Measurements from ENCODE around the gene VTI1B.
"Not testable (repeated sequence)": the region's sequence is repeated elsewhere in the genome, so short reads cannot be mapped to it uniquely, and the experiment has no call there.

Gene VTI1B

GRCh38 chr14:67717048-67717447, 42.6 kb upstream of the VTI1B start:
- DNase-seq, result no peak
- no peaks in the 10 kb centered on the region for H3K4me1 Mint-ChIP-seq
- H3K27ac Mint-ChIP-seq, result no peak overlapping the region

DNA sequence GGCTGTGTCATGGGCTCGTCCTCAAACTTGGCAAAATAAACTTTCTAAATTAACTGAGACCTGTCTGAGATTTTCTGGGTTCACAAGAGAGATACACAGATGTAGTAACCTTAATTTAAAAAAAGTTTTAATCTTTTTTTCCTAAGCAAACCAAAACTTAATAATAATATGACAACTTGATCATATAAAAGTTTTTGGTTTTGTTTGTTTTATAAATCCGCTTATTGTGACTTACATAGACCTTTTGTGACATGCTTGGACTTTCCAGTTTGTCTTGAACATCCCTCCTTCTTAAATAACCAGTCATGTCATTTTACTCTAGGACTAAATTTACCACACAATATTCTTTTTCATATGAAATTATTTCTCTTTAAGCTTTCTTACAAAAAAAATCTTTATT, 35.8 kb upstream of the VTI1B start:
- no peaks in the 10 kb centered on the region for H3K4me1 Mint-ChIP-seq
- peaks cover 54% of the 10 kb centered on the region for H3K9me3 Mint-ChIP-seq
- H3K27ac Mint-ChIP-seq, result no peak overlapping the region
- no peak overlapping the region for H3K4me3 Mint-ChIP-seq
- TF ChIP-seq, protein P1, sequence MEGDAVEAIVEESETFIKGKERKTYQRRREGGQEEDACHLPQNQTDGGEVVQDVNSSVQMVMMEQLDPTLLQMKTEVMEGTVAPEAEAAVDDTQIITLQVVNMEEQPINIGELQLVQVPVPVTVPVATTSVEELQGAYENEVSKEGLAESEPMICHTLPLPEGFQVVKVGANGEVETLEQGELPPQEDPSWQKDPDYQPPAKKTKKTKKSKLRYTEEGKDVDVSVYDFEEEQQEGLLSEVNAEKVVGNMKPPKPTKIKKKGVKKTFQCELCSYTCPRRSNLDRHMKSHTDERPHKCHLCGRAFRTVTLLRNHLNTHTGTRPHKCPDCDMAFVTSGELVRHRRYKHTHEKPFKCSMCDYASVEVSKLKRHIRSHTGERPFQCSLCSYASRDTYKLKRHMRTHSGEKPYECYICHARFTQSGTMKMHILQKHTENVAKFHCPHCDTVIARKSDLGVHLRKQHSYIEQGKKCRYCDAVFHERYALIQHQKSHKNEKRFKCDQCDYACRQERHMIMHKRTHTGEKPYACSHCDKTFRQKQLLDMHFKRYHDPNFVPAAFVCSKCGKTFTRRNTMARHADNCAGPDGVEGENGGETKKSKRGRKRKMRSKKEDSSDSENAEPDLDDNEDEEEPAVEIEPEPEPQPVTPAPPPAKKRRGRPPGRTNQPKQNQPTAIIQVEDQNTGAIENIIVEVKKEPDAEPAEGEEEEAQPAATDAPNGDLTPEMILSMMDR (IDR thresholded peaks at IDR 0.05), result no peak
- H3K27me3 Mint-ChIP-seq (ENCODE audit: low read depth, poor library complexity), result peaks cover 9% of the 10 kb centered on the region
- H3K36me3 Mint-ChIP-seq (ENCODE audit: low read depth), result no peaks in the 10 kb centered on the region
- no peak for DNase-seq

More at GRCh38 chr14:67717048-67717447, 42.6 kb upstream of the VTI1B start:
- H3K36me3 Mint-ChIP-seq (ENCODE audit: low read depth), result no peaks in the 10 kb centered on the region
- peaks cover 21% of the 10 kb centered on the region for H3K27me3 Mint-ChIP-seq (ENCODE audit: low read depth, poor library complexity)
- H3K4me3 Mint-ChIP-seq, result no peak overlapping the region
- TF ChIP-seq, protein P1 (IDR thresholded peaks at IDR 0.05), result no peak
- H3K9me3 Mint-ChIP-seq, result peaks cover 7% of the 10 kb centered on the region

DNA sequence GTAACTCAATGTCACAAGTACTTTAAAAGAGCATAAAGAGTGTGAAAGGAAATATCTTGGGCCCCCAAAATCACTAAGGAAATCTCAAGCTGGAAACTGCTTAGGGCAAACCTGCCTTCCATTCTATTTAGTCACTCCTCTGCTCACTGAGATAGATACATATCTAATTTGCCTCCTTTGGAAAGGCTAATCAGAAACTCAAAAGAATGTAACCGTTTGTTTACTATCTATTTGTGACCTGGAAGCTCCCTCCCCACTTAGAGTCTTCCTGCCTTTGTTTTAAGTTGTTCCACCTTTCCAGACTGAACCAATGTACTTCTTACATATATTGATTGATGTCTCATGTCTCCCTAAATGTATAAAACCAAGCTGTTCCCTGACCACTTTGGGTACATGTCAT, 35.4 kb upstream of the VTI1B start:
- DNase-seq; H3K4me1 Mint-ChIP-seq; H3K27me3 Mint-ChIP-seq (ENCODE audit: low read depth, poor library complexity); H3K4me3 Mint-ChIP-seq; H3K36me3 Mint-ChIP-seq (ENCODE audit: low read depth); H3K27ac Mint-ChIP-seq: not testable (repeated sequence)
- H3K9me3 Mint-ChIP-seq, result peaks cover 54% of the 10 kb centered on the region

GRCh38 chr14:67709346-67709745, 34.9 kb upstream of the VTI1B start:
- DNase-seq; H3K27ac Mint-ChIP-seq; H3K4me3 Mint-ChIP-seq; H3K27me3 Mint-ChIP-seq (ENCODE audit: low read depth, poor library complexity); H3K36me3 Mint-ChIP-seq (ENCODE audit: low read depth); H3K4me1 Mint-ChIP-seq: not testable (repeated sequence)
- peaks cover 54% of the 10 kb centered on the region for H3K9me3 Mint-ChIP-seq

GRCh38 chr14:67705211-67705610, 30.8 kb upstream of the VTI1B start:
- peaks cover 30% of the 10 kb centered on the region for H3K9me3 Mint-ChIP-seq
- no peak for DNase-seq
- TF ChIP-seq, protein P1 (IDR thresholded peaks at IDR 0.05), result no peak
- no peak overlapping the region for H3K27ac Mint-ChIP-seq
- peaks cover 6% of the 10 kb centered on the region for H3K27me3 Mint-ChIP-seq (ENCODE audit: low read depth, poor library complexity)
- no peaks in the 10 kb centered on the region for H3K36me3 Mint-ChIP-seq (ENCODE audit: low read depth)
- H3K4me1 Mint-ChIP-seq, result no peaks in the 10 kb centered on the region
- no peak overlapping the region for H3K4me3 Mint-ChIP-seq

DNA sequence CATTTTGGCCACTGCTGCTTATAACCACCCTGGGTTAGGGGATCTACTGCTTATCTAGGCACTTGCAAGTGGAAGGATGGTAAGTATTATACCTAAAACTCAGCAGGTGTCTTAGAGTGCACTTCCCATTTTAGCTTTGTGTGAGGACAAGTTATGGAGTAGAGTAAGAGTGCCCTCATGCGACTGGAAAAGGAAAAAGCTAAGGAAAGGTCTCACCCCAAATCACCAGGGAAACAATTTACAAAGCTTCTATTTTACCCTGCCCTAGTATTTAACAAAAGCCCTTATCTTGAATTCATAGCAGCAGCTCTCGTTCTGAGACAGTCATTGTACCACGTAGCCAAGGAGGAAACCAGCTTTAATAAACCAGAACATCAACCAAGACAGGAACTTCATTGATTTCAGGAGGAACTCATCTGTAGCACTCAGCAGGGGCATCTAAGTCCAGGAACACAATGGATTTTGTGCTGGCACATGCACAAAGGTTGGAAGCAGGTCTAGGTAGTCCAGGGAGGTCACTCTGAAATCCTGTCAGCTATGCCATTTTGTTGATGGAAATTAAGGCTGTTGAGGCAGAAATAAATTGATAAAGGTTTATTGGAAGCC, 30.2 kb upstream of the VTI1B start:
- H3K9me3 Mint-ChIP-seq, result peaks cover 24% of the 10 kb centered on the region
- no peak overlapping the region for H3K27ac Mint-ChIP-seq
- no peaks in the 10 kb centered on the region for H3K36me3 Mint-ChIP-seq (ENCODE audit: low read depth)
- H3K4me1 Mint-ChIP-seq, result no peaks in the 10 kb centered on the region
- H3K4me3 Mint-ChIP-seq, result no peak overlapping the region
- peaks cover 9% of the 10 kb centered on the region for H3K27me3 Mint-ChIP-seq (ENCODE audit: low read depth, poor library complexity)
- TF ChIP-seq, protein P1 (IDR thresholded peaks at IDR 0.05), result peak; percentile 68
- DNase-seq, result no peak

DNA sequence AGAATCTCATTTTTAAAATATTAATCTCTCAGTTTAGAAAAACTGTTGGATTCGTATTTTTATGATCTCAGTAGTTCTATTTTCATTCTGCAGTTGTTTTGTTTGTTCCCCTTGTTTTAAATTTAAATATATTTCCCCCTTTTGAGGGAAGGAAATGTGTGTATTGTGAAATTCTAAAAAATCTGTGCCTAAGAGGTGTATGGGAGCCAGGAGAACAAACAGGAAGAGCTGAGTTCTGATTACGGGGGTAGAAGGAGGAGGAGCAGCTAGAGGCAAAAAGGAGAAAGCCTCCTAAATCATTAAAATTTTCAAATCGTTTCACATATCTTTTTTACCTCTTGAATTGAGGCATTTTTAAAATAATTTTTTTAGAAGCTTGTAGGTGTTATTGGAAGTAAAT, 29.6 kb upstream of the VTI1B start:
- no peak for DNase-seq
- H3K4me1 Mint-ChIP-seq, result no peaks in the 10 kb centered on the region
- no peak overlapping the region for H3K4me3 Mint-ChIP-seq
- H3K27ac Mint-ChIP-seq, result no peak overlapping the region
- peaks cover 9% of the 10 kb centered on the region for H3K27me3 Mint-ChIP-seq (ENCODE audit: low read depth, poor library complexity)
- no peaks in the 10 kb centered on the region for H3K36me3 Mint-ChIP-seq (ENCODE audit: low read depth)
- TF ChIP-seq, protein P1 (IDR thresholded peaks at IDR 0.05), result no peak
- peaks cover 18% of the 10 kb centered on the region for H3K9me3 Mint-ChIP-seq

DNA sequence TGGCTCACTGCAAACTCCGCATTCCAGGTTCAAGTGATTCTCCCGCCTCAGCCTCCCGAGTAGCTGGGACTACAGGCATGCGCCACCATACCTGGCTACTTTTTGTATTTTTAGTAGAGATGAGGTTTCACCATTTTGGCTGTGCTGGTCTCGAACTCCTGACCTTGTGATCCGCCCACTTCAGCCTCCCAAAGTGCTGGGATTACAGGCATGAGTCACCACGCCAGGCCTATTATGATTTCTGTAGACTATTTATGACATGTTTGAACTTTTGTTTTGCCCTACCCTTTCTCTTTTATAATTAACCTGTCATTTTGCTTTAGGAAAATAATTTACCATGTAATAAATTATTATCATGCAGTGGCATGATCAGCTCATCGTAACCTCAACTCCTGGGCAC, 27.1 kb upstream of the VTI1B start, which contains the start of gene RDH12:
TSS of gene RDH12 (plus strand) at position 395 of the 400 bp plus-strand sequence. CDS start 20,757 bp downstream, outside the sequence.
- not testable (repeated sequence) for H3K27me3 Mint-ChIP-seq (ENCODE audit: low read depth, poor library complexity); H3K4me3 Mint-ChIP-seq; H3K27ac Mint-ChIP-seq; H3K36me3 Mint-ChIP-seq (ENCODE audit: low read depth); DNase-seq; H3K4me1 Mint-ChIP-seq; H3K9me3 Mint-ChIP-seq

Data from nephron progenitor cell (in vitro differentiated cells).